ENCODE measurements around the gene SOX9.

DNA sequence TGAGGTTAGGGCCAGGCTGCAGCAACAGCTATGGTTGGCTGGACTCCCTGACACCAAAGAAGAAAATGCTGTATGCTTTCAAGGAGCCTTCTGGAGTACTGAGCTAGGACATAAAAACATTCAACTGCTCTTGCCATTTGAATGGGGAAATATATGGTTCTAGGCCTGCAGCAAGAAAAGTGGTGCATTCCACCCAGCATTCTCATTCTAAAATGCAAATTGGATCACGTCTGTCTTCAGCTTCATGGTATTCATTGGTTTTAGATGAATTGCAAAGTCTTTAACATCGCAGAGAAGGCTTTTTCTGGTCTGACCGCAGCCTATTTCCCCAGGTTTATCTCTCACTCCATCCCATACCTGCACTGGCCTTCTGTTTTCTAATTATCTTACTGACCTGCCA, 27.1 kb upstream of the SOX9 start:
- no peak for TF ChIP-seq ZNF70 (CRISPR knock-in tag; IDR thresholded peaks at IDR 0.05)
- no peak for TF ChIP-seq RARB (CRISPR knock-in tag; IDR thresholded peaks at IDR 0.05)
- TF ChIP-seq ZFP30 (CRISPR knock-in tag; IDR thresholded peaks at IDR 0.05): no peak
- TF ChIP-seq OSR1 (CRISPR knock-in tag; IDR thresholded peaks at IDR 0.05): no peak
- no peak for TF ChIP-seq BACH2 (CRISPR knock-in tag; IDR thresholded peaks at IDR 0.05; ENCODE audit: borderline replicate concordance)
- TF ChIP-seq ARNTL (CRISPR knock-in tag; IDR thresholded peaks at IDR 0.05; ENCODE audit: borderline replicate concordance, low read depth): no peak
- TF ChIP-seq TCF4 (CRISPR knock-in tag; IDR thresholded peaks at IDR 0.05; ENCODE audit: borderline replicate concordance): no peak
- no peak for TF ChIP-seq ISL1 (CRISPR knock-in tag; IDR thresholded peaks at IDR 0.05)

All from SK-N-SH treated with all-trans-retinoic acid at 6 μM for 48 hours (cell line).